ENCODE results near the gene PHF1. TPM values are rescaled to one million over a fixed set of nuclear protein-coding genes. Genes with fewer than 3 reads are reported as not detected.

The PHF1 gene
- total RNA-seq, 1 donor from 2014 or later, result 74.8 TPM

- DNase-seq (ENCODE audit: low spot score), result no peak
- intact Hi-C loops (cut with DNase I), result no loop called here
These were observed 17.6 kb downstream of the PHF1 start for GRCh38 chr6:33428224-33428965.

GRCh38 chr6:33428966-33429749 is 18.3 kb downstream of the PHF1 start:
- intact Hi-C loops (cut with DNase I), result no loop called here
- no peak for DNase-seq (ENCODE audit: low spot score)

GRCh38 chr6:33429750-33430052 is 18.9 kb downstream of the PHF1 start:
- DNase-seq (ENCODE audit: low spot score), result no peak
- intact Hi-C loops (cut with DNase I), result no loop called here

GRCh38 chr6:33430334-33430733 is 19.5 kb downstream of the PHF1 start:
- DNase-seq (ENCODE audit: low spot score), result no peak
- intact Hi-C loops (cut with DNase I), result no loop called here

- intact Hi-C loops (cut with DNase I), result no loop called here
- DNase-seq (ENCODE audit: low spot score), result no peak
These were observed 20.4 kb downstream of the PHF1 start for GRCh38 chr6:33430991-33431879.

GRCh38 chr6:33431880-33432541 is 21.2 kb downstream of the PHF1 start:
- DNase-seq (ENCODE audit: low spot score), result no peak
- intact Hi-C loops (cut with DNase I), result no loop called here

- DNase-seq (ENCODE audit: low spot score), result no peak
- intact Hi-C loops (cut with DNase I), result no loop called here
These were observed 21.7 kb downstream of the PHF1 start for GRCh38 chr6:33432546-33432945.

- no peak for DNase-seq (ENCODE audit: low spot score)
These were observed 22.3 kb downstream of the PHF1 start for GRCh38 chr6:33433001-33433543.

GRCh38 chr6:33433544-33434191 is 22.9 kb downstream of the PHF1 start:
- intact Hi-C loops (cut with DNase I), result no loop called here
- no peak for DNase-seq (ENCODE audit: low spot score)

More at GRCh38 chr6:33433001-33433543, 22.3 kb downstream of the PHF1 start:
- intact Hi-C loops (cut with DNase I), result no loop called here

GRCh38 chr6:33434961-33435360 is 24.1 kb downstream of the PHF1 start:
- intact Hi-C loops (cut with DNase I), result no loop called here
- no peak for DNase-seq (ENCODE audit: low spot score)

- intact Hi-C loops (cut with DNase I), result no loop called here
- DNase-seq (ENCODE audit: low spot score), result no peak
These were observed 26.9 kb downstream of the PHF1 start for GRCh38 chr6:33437666-33438065.

GRCh38 chr6:33438978-33439594 is 28.3 kb downstream of the PHF1 start:
- intact Hi-C loops (cut with DNase I), result no loop called here
- DNase-seq (ENCODE audit: low spot score), result no peak

- DNase-seq (ENCODE audit: low spot score), result no peak
- intact Hi-C loops (cut with DNase I), result no loop called here
These were observed 29.3 kb downstream of the PHF1 start for GRCh38 chr6:33439956-33440648.

GRCh38 chr6:33440649-33441309 is 30.0 kb downstream of the PHF1 start:
- no peak for DNase-seq (ENCODE audit: low spot score)
- intact Hi-C loops (cut with DNase I), result no loop called here

- DNase-seq (ENCODE audit: low spot score), result no peak
- intact Hi-C loops (cut with DNase I), result no loop called here
These were observed 30.6 kb downstream of the PHF1 start for GRCh38 chr6:33441457-33441856.

GRCh38 chr6:33442283-33442682 is 31.5 kb downstream of the PHF1 start:
- intact Hi-C loops (cut with DNase I), result no loop called here

GRCh38 chr6:33443025-33443424 is 32.2 kb downstream of the PHF1 start:
- no peak for DNase-seq (ENCODE audit: low spot score)
- intact Hi-C loops (cut with DNase I), result no loop called here

More at GRCh38 chr6:33442283-33442682, 31.5 kb downstream of the PHF1 start:
- DNase-seq (ENCODE audit: low spot score), result no peak
